ENCODE results near the gene CBR3.
"Not testable (repeated sequence)": the region's sequence is repeated elsewhere in the genome, so short reads cannot be mapped to it uniquely, and the experiment has no call there.

CBR3 gene

DNA sequence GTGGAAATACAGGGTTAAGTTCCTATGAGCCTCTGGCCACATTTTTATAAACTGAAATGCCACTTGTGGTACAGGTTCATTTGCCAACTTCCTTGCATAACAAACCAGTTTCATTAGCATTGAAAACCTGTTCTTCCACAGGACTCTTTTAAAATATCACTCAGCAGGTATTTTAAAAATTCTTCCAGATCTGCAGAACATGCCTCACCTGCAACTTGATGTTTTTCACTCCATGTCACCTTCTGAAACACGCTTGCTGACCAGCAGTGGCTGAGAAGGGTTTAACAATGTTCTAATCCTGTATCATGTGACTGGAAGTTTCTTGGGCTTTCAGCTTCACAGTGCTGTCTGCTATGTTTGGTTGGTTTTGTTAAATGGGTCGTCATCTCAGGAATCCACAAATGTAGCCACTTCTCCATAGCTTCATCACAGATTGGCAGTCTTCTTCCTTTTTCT, 17.6 kb upstream of the CBR3 start:
- DNase-seq (ENCODE audit: low read depth in 1 of 2, low spot score in 1 of 2): no peak

DNA sequence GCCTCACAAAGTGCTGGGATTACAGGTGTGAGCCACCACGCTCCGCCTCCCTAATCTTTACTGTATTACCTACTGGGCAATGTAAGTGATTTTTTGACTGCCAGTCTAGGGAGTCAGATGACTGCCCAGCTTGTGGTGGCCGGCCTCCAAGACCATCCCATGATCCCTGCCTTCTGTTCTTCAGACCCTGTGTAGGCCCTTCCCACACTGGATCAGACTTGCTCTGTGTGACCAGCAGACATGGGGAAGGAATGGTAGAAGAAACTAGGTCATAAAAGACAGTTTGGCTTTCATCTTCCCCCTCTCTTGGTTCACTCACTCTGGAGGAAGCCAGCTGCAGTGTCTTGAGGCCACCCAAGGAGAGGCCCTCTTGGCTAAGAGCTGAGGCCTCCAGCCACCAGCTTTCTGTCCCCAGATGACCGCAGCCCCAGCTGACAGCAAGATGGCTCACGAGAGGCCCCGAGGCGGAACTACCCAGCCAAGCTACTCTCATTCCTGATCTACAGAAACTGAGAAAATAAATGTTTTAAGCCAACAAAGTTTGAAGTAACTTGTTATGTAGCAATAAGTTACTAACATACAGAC, 14.5 kb upstream of the CBR3 start:
- DNase-seq (ENCODE audit: low read depth in 1 of 2, low spot score in 1 of 2): no peak

DNA sequence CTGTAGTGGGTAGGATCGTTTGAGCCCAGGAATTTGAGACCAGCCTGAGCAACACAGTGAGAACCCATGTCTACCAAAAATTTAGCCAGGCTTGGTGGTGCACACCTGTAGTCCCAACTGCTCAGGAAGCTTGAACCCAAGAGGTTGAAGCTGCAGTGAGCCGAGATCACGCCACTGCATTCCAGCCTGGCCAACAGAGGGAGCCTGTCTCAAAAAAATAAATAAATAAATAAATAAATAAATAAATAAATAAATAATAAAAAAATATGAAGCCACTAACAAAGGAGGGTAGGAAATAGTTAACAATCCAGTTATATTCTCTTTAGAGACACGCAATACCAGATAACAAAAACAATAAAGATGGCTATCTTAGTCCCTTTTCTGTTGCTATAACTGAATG, 11.9 kb upstream of the CBR3 start:
- no peak for DNase-seq (ENCODE audit: low read depth in 1 of 2, low spot score in 1 of 2)

DNA sequence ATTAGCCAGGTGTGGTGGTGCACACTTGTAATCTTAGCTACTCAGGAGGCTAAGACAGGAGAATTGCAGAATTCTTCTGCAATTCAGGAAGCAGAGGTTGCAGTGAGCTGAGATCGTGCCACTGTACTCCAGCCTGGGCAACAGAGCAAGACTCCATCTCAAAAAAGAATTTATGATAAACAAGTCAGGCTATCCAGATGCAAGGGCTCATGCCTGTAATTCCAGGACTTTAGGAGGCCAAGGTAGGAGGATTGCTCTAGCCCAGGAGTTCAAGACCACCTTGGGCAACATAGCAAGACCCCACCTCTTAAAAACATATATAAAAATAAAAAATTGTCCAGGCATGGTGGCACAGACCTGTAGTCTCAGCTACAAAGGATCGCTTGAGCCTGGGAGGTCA, 10.5 kb upstream of the CBR3 start:
- DNase-seq (ENCODE audit: low read depth in 1 of 2, low spot score in 1 of 2): no peak

DNA sequence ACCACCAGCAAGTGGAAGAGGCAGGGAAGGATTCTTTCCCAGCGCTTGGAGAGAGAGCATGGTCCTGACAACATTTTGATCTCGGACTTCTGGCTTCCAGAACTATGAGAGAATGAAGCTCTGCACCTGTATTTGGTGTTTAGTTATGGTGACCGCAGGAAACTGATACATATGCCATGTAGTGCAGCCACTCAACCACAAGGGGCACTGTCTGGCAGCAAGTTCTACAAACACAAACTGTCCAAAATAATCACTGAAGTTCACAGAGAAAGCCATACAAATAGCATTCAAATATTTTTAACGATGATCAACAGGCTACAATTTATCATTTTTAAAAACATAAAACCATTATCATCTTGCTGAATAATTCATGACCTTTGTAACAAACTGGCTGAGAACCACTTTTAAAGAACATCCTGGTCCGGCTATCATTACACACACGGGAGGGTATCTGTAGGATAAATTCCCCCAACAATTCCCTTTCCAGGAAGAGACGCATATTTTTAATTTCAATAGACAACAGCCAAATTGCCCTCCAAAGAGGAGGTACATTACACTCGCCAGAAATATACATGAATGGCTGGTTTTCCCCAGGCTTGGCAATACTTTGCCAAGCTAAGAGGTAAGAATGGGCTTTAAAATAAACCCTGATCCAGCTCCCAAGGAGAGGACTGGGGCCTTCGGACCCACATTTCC, 9.2 kb upstream of the CBR3 start:
- no peak for DNase-seq (ENCODE audit: low read depth in 1 of 2, low spot score in 1 of 2)

DNA sequence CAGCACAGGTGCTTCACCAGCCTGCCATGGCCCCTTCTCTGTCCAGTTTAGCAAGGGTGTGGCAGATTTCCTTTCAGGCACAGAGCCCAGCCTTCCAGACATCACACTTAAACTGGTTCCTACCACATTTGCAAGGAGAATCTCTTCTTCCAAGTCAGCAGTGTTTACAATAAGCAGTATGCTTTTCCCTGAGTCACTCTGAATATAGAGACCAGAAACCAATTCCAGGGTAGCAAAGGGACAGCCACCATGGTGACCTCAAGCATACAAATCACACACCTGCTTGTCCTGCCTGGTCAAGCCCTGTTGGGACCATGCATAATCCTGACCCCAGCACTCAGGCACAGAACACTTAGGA, 8.7 kb upstream of the CBR3 start:
- DNase-seq (ENCODE audit: low read depth in 1 of 2, low spot score in 1 of 2): no peak

DNA sequence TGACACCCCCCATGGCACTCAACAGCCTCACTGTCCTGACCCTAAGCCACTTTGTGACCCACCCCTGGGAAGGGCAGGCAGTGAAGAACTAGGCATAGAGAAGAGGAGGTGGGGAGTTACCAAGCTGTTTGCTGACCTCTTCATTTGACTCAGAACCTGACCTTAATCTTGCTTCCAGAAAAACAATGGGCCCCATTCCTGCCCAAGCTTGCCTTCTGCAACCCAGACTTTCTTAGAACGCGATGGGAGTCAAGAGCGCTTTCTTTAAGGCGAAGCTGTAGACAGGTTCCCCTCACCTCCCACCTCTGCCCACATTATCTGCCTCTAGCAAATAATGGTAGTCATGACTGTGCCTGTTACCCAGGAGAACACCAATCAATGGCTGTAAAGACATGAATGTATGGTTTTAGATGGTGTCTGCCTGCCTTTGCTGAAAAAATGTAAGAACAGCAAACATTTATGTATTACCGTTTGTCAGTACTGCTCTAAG, 8.2 kb upstream of the CBR3 start:
- DNase-seq (ENCODE audit: low read depth in 1 of 2, low spot score in 1 of 2): no peak

DNA sequence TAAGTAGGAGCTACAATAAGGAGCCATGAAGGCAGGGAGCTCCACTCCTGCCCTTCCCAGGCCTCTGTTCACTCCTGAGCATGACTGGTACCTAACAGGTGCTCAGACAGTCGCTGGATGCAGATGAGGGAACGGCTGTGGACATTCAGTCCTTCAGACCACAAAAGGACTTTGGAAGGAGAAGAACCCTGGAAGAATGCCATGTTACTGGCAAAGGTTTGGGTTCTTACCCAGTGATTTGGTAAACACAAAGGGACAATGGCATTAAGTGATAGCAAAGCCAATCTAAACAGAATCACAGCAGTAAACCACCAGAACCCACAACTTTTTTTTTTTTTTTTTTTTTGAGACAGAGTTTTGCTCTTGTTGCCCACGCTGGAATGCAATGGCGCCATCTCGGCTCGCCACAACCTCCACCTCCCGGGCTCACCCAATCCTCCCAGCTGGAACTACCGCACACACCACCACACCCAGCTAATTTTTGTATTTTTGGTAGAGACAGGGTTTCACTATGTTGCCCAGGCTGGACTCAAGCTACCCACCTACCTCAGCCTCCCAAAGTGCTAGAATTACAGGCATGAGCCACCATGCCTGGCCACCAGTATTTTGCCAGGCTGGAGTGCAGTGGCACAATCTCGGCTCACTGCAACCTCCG, 7.5 kb upstream of the CBR3 start:
- DNase-seq (ENCODE audit: low read depth in 1 of 2, low spot score in 1 of 2): no peak

DNA sequence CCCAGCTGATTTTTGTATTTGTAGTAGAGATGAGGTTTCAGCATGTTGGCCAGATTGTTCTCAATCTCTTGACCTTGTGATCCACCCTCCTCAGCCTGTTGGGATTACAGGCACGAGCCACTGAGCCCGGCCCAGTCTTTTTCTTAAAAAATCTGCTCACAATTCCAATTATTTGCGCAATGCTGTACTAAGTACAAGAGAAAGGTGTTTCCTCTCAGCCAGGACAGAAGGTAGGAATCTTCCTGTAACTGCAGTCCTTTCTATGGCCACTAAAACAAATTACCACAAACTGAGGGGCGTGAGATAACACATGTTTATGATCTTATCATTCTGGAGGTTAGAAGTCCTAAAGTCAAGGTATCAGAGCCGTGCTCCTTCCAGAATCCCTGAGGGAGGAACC, 6.9 kb upstream of the CBR3 start:
- no peak for DNase-seq (ENCODE audit: low read depth in 1 of 2, low spot score in 1 of 2)

DNA sequence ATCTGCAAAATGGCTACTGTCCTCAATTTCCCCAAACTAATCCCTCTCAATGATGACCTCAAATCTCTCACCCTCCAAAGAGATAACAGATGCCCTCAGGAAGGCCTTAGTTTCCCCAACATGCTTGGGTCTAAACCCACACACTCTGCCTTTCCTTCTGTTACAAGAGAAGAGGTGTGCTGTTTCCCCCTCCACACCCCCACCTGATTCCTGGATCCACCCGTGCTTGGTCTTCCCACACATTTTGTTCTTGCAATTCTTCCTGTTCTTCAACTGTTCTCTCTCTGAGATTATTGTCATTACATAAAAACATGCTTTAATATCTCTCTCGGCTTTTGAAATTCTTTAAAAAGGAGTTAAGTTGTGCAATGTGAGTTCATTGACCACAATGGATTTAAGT, 5.7 kb upstream of the CBR3 start:
- DNase-seq (ENCODE audit: low read depth in 1 of 2, low spot score in 1 of 2): no peak

DNA sequence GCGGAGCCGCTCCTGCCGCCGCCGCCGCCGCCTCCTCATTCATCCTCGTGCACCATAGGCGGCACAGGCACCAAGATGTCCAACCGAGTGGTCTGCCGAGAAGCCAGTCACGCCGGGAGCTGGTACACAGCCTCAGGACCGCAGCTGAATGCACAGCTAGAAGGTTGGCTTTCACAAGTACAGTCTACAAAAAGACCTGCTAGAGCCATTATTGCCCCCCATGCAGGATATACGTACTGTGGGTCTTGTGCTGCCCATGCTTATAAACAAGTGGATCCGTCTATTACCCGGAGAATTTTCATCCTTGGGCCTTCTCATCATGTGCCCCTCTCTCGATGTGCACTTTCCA, 4.5 kb upstream of the CBR3 start:
- DNase-seq (ENCODE audit: low read depth in 1 of 2, low spot score in 1 of 2): not testable (repeated sequence)

DNA sequence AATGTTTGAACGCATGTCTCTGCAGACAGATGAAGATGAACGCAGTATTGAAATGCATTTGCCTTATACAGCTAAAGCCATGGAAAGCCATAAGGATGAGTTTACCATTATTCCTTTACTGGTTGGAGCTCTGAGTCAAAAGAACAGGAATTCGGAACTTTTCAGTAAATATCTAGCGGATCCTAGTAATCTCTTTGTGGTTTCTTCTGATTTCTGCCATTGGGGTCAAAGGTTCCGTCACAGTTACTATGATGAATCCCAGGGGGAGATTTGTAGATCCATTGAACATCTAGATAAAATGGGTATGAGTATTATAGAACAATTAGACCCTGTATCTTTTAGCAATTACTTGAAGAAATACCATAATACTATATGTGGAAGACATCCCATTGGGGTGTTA, 4.0 kb upstream of the CBR3 start:
- DNase-seq (ENCODE audit: low read depth in 1 of 2, low spot score in 1 of 2): not testable (repeated sequence)

DNA sequence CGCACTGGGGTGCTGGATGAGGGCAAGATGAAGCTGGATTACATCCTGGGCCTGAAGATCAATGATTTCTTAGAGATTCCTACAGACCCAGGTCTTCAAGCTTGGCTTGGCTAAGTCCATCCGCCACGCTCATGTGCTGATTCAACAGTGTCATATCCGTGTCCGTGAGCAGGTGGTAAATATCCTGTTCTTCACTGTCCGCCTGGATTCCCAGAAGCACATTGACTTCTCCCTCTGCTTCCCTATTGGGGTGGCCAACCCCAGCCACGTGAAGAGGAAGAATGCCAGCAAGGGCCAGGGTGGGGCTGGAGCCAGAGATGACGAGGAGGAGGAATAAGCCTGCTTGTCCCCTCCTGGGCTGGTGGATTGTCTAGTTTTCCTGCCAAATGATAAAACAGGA, 2.2 kb upstream of the CBR3 start:
- no peak for DNase-seq (ENCODE audit: low read depth in 1 of 2, low spot score in 1 of 2)

DNA sequence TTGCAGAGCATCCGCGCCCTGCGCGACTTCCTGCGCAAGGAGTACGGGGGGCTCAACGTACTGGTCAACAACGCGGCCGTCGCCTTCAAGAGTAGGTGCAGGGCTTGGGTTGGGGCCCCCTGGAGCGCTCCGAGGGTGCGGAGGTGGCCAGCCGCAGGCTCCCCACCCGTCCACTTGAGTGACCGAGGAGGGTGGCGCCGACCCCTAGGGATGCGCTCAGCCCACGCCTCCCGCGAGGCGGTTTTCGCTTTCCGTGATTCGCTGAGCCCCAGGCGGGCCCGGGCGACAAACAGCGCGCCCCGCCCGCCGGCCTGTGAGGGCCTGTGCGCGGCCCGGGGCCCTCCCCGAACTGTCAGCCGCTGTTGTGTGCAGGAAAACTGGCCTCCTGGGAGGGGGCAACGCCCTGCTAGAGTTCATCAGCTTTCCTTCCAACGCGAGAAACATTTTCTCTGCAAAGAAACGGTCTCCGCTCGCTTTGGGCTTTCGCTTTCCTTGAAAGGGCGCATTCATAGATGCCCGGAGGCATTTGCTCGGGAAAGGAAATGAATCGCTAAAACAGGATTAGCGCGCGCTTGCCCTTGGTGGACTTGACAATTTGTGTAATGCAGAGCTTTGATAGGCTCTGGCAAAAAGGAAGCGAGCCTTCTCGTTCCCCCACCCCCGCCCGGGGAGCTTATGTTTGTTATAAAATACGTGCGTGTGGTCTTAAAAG, 668 bp downstream of the CBR3 start:
- peak; percentile 14 to 38 for DNase-seq (ENCODE audit: low read depth in 1 of 2, low spot score in 1 of 2)

DNA sequence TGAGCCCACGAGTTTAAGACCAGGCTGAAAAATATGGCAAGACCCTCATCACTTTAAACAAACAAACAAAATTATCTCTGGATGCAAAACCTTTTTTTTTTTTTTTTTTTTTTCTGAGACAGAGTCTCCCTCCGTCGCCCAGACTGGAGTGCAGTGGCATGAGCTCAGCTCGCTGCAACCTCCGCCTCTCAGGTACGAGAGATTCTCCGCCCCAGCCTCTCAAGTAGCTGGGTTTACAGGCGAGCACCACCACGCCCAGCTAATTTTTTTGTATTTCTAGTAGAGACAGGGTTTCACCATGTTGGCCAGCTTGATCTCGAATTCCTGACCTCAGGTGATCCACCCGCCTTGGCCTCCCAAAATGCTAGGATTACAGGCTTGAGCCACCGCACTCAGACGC, 4.9 kb downstream of the CBR3 start:
- not testable (repeated sequence) for DNase-seq (ENCODE audit: low read depth in 1 of 2, low spot score in 1 of 2)

DNA sequence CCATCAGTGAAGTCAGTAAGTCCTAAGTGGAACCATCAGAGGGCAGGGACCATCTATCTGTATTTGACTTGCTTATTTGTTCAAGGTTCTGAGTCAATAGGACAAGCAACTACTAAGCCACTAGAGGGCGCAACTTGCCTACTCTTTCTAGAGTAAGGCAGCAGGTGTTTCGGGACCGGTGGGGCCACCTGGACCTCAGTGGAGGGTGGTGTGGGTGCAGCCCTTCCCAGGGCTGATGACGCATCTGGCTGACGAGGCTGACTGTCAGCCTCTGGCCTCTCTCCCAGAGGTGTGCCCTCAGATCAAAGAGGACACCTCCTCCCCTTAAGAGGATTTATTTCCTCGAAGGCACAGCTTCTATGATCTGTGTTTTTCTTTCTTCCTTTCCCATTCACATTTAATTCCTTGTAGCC, 6.6 kb downstream of the CBR3 start:
- peak; percentile 45 to 77 for DNase-seq (ENCODE audit: low read depth in 1 of 2, low spot score in 1 of 2)

DNA sequence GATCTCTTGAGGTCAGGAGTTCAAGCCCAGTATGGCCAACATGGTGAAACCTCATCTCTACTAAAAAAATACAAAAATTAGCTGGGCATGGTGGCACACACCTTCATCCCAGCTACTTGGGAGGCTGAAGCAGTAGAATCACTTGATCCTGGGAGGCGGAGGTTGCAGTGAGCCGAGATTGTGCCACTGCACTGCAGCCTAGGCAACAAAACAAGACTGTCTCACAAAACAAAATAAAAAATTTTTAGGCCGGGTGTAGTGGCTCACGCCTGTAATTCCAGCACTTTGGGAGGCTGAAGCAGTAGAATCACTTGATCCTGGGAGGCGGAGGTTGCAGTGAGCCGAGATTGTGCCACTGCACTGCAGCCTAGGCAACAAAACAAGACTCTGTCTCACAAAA, 9.4 kb downstream of the CBR3 start:
- not testable (repeated sequence) for DNase-seq (ENCODE audit: low read depth in 1 of 2, low spot score in 1 of 2)

DNA sequence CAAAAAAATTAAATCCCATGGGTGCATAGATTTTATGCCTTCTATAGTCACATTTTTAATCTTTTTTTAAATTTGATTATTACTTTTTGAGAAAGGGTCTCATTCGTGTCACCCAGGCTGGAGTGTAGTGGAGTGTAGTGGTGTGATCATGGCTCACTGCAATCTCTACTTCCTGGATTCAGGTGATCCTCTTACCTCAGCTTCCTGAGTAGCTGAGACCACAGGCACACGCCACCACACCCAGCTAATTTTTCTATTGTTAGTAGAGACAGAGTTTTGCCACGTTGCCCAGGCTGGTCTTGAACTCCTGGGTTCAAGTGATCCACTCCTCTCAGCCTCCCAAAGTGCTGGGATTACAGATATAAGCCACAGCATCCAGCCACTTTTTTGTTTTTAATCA, 10.4 kb downstream of the CBR3 start:
- no peak for DNase-seq (ENCODE audit: low read depth in 1 of 2, low spot score in 1 of 2)

DNA sequence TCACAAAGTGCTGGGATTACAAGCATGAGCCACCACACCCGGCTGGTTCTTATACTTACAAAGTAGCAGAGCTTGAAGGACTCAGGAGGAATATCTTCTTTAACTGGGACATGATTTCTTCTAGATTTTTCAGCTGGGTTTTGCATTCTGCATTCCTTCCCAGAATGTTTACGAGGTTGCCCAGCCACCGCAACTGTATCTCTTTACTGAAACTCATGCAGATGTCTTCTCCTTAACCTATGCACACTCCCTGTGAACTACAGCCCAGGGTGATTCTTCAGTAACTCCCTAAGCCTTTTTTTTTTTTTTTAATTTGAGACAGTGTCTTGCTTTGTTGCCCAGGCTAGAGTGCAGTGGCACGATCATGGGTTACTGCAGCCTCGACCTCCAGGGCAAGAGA, 13.0 kb downstream of the CBR3 start:
- no peak for DNase-seq (ENCODE audit: low read depth in 1 of 2, low spot score in 1 of 2)

DNA sequence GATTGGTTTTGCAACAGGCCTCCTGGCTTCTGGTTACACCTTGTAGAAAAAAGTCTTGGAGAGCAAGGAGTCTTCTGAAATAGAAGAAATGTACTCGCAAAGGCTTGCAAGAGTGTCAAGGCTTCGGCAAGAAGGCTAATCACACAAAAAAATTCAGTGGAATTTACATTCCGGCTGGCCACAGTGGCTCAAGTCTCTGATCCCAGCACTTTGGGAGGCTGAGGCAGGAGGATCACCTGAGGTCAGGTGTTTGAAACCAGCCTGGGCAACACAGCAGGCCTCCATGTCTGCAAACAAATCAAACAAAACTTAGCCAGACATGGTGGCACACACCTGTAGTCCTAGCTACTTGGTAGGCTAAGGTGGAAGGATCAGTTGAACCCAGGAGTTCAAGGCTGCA, 14.0 kb downstream of the CBR3 start:
- DNase-seq (ENCODE audit: low read depth in 1 of 2, low spot score in 1 of 2): no peak

DNA sequence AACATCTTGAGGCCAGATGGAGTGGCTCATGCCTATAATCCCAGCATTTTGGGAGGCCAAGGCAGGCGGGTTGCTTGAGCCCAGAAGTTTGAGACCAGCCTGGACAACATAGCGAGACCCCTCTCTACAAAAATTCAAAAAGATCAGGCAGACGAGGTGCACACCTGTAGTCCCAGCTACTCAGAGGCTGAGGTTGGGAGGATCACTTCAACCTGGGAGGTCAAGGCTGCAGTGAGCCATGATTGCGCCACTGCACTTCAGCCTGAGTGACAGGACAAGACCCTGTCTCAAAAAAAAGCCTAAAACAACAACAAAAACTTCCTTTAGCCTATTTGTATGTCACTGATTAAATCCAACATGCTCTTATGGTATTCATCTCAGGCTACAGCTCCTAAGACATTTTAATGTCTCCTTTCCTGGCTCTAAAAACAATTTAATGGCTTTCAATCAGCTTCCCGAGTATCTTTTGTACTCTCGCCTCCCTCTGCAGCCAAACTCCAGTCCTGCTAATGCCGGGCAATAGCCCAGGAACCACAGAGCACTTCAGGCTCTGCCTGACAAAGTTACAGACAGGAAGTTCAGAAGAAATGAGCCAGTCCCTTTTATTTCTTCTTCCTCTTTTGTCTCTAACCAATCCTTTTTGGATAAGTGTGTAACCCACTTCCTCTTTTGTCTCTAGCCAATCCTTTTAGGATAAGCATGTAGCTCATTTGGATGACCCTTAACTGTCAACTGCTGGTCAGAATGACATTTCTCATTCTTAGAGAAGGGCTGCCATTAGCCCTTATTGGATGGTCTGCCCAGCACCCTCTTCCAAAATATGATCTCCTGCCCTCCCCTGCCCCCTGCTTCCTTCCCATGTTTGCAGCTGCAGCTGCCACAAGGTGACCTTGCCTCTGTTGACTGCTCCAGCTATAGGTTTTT, 15.2 kb downstream of the CBR3 start:
- no peak for DNase-seq (ENCODE audit: low read depth in 1 of 2, low spot score in 1 of 2)

All from activated T-helper 1 cell treated with anti-CD3 and anti-CD28 coated beads, Interleukin-2, amount 50 U/mL, for 16 hours (primary cell).